Measurements from ENCODE around the gene GNAQ.
"Not testable (repeated sequence)": the region's sequence is repeated elsewhere in the genome, so short reads cannot be mapped to it uniquely, and the experiment has no call there.

Gene GNAQ

DNA sequence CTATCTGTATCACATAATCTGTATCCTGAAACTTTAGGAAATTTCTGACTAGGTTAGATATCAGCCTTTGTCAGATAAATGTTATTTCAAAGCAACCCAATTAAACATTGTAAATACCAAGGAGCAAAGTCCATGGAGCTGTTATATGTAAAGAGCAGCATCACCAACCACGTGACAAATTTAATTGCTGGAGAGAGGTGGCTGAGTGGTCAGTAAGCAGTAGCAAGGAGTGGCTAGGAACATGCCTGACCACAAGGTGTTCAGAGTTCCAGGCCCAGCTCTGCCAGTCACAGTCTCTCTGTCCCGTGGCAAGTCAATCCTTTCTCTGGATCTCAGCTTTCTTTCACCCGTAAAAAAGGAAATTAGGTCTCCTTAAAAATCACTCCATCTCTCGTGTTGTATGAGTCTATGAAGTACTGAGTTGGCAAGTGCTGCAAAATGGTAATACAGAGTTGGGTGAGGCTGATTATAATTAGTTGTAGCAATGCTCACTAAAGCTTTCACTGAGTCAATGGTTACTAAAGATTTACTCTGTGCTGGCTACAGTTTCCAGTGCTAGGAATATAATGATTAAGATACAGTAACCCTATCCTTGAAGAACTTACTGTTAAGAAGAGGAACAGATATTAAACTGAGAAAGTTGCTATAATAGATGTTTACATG, 166.1 kb downstream of the GNAQ start:
- DNase-seq = no peak

DNA sequence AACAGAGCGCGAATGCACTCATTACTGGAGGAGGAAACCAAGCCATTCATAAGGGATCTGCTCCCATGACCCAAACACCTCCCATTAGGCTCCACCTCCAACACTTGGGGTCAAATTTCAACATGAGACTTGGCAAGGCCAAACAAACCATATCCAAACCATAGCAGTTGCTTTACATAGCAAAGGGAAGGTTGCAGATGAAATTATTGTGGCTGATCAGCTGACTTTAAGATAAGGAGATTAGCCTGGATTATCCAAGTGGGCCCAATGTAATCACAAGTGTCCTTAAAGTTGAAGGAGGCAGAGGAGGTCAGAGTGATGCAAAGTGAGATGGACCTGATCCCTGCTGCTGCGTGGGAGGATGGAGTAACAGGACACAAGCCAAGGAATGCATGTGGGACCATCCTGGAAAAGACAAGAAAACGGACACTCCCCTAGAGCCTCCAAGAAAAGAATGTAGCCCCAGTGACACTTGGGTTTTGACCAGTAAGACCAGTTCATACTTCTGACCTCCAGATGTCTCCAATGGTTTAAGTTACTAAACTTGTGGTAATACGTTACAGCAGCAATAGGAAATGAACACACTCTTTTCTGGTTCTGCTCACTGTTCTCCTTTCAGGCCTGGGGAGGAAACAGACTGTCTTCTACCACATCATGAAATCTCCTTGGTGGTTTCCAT, 167.3 kb downstream of the GNAQ start:
- DNase-seq = no peak

DNA sequence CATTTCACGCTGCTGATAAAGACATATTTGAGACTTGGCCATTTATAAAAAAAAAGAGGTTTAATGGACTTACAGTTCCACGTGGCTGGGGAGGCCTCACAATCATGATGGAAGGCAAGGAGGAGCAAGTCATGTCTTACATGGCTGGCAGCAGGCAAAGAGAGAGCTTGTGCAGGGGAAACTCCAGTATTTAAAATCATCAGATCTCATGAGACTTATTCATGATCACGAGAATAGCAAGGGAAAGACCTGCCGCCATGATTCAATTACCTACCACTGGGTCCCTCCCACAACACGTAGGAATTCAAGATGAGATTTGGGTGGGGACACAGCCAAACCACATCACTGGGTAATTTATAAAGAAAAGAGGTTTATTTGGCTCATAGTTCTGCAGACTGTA, 168.0 kb downstream of the GNAQ start:
- not testable (repeated sequence) for DNase-seq

DNA sequence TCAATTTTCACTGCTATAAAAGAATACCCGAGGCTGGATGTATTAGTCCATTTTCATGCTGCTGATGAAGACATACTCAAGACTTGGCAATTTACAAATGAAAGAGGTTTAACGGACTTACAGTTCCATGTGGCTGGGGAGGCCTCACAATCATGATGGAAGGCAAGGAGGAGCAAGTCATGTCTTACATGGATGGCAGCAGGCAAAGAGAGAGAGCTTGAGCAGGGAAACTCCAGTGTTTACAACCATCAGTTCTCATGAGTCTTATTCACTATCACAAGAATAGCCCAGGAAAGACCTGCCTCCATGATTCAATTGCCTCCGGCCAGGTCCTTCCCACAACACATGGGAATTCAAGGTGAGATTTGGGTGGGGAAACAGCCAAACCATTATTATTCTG, 170.7 kb downstream of the GNAQ start:
- not testable (repeated sequence) for DNase-seq

DNA sequence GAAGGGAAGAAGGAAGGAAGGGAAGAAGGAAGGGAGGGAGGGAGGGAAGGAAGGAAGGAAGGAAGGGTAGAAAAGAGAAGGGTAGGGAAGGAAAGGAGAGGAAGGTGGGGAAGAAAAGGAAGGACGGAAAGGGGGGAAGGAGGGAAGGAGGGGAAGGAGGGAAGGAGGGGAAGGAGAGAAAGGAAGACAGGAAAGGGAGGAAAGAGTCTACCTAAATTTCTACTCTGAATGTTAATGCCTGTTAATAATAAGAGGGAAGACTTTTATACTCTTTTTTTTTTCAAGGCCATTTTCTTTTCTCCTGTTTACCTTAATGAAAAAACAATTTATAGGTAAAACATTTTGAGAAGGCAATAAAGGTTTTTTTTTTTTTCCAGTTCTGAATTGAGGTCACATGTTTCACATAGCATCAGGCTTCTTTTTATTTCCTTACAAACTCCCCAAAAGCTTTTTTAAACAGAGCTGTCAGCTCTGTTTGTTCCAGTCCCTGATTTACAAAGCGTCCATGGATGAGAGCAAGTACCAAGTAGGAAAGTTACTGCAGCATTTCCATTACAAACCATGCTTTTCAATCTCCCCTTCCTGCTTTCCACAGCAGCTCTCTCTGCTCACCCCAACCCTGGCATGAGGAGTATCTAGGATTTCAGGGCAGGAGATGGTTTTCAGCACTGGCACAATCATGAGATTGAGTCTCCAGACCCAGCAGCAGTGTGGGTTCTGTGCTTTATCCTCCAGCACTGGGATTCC, 173.9 kb downstream of the GNAQ start:
- DNase-seq = no peak

- no peak for DNase-seq
Measured at GRCh38 chr9:77856615-77857014, 175.0 kb downstream of the GNAQ start.

DNA sequence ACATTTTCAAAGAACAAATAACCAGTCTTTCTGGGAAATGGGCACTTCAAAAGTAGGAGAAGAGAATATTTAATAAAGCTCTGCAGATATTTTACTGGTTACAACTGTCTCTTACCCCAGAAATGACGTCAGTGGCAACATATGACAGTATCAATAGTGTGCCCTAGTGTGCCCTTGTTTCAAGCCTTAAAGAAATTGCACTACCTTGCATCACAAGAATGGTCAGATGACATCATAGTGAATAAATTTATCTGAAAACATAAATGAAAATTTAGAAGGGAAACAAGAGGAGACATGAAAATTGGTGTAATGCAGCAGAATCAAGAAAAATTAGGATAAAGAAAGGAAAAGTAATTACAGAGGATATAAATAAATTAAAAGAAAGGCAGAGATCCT, 176.7 kb downstream of the GNAQ start:
- no peak for DNase-seq

- no peak for DNase-seq
Measured at GRCh38 chr9:77854258-77854915, 177.2 kb downstream of the GNAQ start.

DNA sequence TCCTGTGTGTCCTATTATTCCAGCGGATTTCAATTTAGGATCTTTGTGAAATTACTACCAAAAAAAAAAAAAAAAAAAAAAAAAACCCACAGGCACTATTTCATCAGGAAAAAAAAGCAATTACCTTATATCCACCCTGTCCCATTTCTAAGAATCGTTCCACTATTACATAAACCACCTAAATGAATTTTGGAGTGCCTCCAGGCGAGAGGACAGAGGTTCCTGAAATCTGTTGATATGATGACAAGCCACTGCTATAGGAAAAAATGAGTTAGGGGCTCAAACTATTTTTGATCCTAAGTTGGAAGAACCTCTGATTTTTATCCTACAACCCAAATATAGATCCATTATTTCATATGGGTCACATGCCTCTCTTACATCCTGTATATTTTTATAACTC, 177.9 kb downstream of the GNAQ start:
- DNase-seq = no peak

- DNase-seq = no peak
Measured at GRCh38 chr9:77851882-77852595, 179.6 kb downstream of the GNAQ start.

DNA sequence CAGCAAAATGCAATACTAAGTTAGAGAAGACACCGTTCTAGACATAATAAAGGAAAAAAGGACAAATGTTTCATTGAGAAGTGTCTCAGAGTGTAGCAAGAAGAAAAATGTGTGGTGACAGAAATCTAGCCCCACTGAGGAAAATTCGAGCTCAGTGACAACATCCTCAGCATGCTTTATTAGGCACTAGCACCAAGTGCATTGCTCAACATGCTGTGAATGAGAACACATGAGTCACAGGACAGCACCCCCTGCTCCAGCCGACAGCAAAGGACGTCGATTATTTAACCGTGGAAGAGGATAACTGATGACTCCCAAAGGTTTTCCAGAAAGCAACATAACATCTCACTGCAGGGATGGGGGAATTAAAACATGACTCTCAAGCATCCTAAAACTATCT, 182.7 kb downstream of the GNAQ start:
- no peak for DNase-seq

GRCh38 chr9:77848404-77848803, 183.2 kb downstream of the GNAQ start:
- DNase-seq = no peak

DNA sequence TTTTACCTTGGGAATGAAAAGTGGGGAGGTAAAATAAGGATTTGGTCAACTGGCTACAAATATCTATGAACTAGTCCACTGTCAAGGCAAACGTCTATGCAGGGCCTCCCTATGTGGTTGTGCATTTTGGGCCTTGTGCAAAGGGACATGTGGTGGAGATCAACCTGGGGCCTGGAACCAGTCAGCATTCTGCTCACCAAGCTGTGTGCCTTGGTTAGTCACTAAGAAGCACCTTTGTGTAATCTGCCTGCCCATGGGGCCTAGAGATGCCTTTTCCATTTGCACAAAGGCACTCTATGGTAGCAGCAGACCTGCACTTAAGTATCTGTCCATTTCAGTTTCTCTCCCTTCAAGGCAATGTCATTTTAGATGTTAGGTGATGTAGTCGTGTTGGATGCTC, 184.0 kb downstream of the GNAQ start:
- no peak for DNase-seq

- DNase-seq = no peak
Measured at GRCh38 chr9:77847059-77847499, 184.5 kb downstream of the GNAQ start.

DNA sequence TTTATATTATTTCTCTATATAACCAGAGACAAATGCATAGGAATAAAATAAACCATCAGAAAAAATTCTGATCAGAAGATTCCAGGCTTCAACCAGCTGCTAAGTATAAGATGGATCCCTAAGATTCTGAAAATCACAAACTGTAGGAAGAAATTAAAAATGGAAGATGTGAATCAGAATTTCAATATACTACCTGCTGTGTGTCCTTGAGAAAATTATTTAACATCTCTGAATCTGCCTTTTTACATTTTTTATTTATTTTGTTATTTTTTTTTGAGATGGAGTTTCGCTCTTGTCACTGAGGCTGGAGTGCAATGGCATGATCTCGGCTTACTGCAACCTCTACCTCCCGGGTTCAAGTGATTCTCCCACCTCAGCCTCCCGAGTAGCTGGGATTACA, 187.2 kb downstream of the GNAQ start:
- DNase-seq = no peak

GRCh38 chr9:77843871-77844155, 187.8 kb downstream of the GNAQ start:
- no peak for DNase-seq

DNA sequence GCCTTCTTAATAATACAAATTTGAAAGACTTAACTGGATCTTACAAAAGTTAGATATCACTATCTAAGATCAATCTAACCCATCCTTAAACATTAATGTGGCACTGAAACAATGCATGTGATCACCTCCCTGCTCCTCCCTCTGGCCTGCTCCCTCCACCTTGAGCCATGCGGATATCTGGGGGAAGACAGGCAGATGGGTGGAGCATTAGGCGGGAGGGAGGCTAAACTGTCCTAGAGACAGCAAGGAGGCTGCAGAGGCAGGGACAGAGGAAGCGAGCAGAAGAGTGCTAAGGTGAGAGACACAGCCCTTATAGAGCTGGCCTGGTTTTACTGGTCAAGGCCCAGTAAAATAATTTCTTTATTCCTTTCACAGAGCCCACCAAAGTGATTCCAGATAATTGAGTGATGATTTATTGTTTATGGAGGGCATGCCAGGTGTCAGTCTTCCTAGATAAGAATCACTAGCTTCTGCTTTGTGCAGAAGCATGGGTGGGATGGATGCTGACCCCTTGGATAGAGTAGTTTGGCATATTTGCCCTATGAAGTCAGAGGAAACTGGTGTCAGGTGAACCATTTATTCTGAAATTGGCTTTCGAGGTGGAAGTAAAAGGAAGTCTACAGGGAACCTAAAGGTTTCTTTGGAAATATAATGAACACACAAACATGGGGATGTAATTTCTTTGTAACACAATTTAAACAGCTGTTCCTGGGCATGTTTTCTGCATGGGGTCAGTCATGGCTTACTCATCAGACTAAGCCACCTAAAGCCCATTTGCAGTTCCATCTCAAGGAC, 188.3 kb downstream of the GNAQ start:
- no peak for DNase-seq

- no peak for DNase-seq
Measured at GRCh38 chr9:77841739-77842386, 189.7 kb downstream of the GNAQ start.

DNA sequence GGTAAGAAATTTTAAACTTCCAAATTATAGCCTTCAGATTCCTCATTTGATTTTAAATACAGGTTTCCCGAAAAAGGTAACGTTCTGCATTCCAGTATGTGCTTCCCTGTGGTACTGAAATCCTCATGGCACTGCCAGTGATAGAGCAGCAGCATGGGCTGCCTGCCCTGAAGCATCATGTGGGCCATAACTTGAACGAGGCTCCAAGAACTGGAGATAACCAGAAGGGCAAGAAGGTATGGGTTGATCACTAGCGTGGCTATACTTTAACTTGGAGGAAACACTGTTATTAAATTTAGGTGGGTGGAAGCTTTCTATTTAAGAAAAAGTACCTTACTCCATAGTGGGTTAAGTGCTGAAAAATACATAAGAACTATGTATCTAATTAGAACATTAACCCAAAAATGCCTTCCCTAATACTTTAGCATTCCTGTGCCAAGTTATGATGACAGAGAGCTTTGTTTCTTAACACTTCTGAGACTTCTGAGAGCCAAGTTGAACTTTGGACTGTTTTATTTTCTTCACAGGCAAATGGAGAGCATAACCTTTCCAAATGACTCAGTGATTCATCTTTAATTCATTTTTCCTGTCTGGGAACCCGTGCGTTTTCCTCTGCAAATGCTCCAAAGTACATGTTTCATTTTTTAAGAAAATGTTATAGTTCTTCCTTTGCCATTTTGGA, 192.0 kb downstream of the GNAQ start:
- no peak for DNase-seq

- no peak for DNase-seq
Measured at GRCh38 chr9:77838986-77839385, 192.6 kb downstream of the GNAQ start.

DNA sequence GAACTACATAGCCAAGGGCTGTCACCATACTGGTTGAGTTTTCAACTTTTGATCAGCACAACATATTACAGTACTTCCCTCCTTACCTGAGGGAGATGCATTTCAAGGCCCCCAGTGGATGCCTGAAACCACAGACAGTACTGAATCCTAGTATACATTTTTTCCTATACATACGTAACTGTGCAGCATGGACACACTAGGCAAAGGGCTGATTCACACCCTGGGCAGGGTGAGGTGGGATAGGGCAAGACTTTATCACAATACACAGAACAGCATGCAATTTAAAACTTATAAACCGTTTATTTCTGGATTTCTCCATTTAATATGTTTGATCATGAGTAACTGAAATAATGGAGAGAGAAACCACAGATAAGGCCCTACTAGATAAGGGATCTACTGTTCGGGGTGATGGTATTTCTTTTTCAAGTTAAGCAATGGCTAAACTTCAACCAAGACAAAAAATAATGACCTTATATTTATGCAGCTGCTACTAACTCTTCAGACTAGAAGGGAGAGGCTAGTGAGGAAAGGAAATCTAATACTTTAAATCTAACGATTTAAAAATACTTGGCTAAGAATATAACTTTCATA, 196.6 kb downstream of the GNAQ start:
- no peak for DNase-seq

Measured in activated T-cell treated with anti-CD3 and anti-CD28 coated beads, Interleukin-2, amount 50 U/mL, for 48 hours (primary cell).